Sigmoid colon (tissue), 4 donors: ENCODE data around the gene ARL4A.

Source experiments
- POLR2A ChIP-seq, 2 donors: fragments of 450-650 bp; IDR thresholded peaks; one replicate each; pipeline ENCODE4 v1.6.1; 2016; ENCODE audit warnings: antibody characterized with exemption in 2 of 2, mild to moderate bottlenecking in 2 of 2, moderate library complexity in 2 of 2
- POLR2AphosphoS5 ChIP-seq, 4 donors: sonication (generic); formaldehyde crosslinking; IDR thresholded peaks; one replicate each; pipeline ENCODE4 v1.6.1; 2017; ENCODE audit warnings: antibody characterized with exemption in 4 of 4
- TF ChIP-seq, protein P1 (sequence below), 4 experiments: fragments of 450-650 bp in 3 of 4; fragments of 200-600 bp in 1 of 4; IDR thresholded peaks; one replicate each; pipeline ENCODE4 v1.5.1; 2016 to 2019; ENCODE audit warnings: antibody characterized with exemption in 4 of 4, mild to moderate bottlenecking in 3 of 4, moderate library complexity in 2 of 4

DNA sequence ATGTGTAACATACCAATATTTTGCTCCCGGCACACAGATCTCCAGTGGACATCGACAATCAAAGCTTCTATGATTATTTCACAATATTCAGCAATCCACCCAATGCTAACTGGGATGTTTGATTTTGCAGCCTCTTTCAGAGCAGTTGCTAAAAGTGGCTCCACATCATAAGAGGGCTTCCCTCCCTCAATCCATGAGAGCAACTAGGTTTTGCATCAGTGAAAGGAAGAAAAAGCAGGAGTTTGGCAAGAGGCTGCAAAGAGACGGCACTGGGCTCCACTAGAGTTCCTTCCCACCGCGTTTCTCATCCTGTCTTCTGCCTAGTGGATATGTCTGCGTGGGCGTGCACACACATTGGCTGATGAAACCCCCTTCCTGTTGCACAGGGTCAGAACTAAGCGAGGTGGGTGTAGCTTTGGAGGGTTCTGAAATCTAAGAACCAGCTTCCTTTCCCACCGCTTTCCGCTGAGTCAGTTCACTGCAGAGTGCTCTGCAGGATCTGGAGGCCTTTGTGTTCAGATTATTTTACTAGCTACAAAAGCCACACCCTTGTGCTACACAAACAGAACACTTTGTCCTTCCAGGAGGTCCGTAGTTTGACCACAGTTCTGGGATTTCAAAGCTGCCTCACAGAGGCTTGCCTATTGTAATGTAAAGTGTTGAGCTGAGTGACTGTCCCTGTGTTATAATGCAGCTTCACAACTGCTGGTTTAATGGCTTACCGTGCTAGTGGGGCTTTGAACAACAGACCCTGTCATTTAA lies 28.1 kb downstream of the ARL4A start:
- TF ChIP-seq, protein P1, sequence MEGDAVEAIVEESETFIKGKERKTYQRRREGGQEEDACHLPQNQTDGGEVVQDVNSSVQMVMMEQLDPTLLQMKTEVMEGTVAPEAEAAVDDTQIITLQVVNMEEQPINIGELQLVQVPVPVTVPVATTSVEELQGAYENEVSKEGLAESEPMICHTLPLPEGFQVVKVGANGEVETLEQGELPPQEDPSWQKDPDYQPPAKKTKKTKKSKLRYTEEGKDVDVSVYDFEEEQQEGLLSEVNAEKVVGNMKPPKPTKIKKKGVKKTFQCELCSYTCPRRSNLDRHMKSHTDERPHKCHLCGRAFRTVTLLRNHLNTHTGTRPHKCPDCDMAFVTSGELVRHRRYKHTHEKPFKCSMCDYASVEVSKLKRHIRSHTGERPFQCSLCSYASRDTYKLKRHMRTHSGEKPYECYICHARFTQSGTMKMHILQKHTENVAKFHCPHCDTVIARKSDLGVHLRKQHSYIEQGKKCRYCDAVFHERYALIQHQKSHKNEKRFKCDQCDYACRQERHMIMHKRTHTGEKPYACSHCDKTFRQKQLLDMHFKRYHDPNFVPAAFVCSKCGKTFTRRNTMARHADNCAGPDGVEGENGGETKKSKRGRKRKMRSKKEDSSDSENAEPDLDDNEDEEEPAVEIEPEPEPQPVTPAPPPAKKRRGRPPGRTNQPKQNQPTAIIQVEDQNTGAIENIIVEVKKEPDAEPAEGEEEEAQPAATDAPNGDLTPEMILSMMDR (IDR thresholded peaks at IDR 0.05), result no peak
- no peak for TF ChIP-seq POLR2A (IDR thresholded peaks at IDR 0.05)
- peak in 3 of 4 donors; percentile 54 to 57 (median 54) for TF ChIP-seq POLR2AphosphoS5 (IDR thresholded peaks at IDR 0.05)
